ENCODE measurements around the gene MAP7.
"Not testable (repeated sequence)": the region's sequence is repeated elsewhere in the genome, so short reads cannot be mapped to it uniquely, and the experiment has no call there.

MAP7 gene

GRCh38 chr6:136330634-136331033 lies 219.6 kb downstream of the MAP7 start:
- no peak for DNase-seq

- DNase-seq = no peak
These were observed 224.1 kb downstream of the MAP7 start for GRCh38 chr6:136326038-136326553.

GRCh38 chr6:136324686-136325380 lies 225.4 kb downstream of the MAP7 start:
- DNase-seq = no peak

GRCh38 chr6:136323431-136324112 lies 226.7 kb downstream of the MAP7 start:
- DNase-seq = no peak

- DNase-seq = no peak
These were observed 230.5 kb downstream of the MAP7 start for GRCh38 chr6:136319732-136320131.

- DNase-seq = no peak
These were observed 231.5 kb downstream of the MAP7 start for GRCh38 chr6:136318676-136319075.

- no peak for DNase-seq
These were observed 232.3 kb downstream of the MAP7 start for GRCh38 chr6:136317971-136318370.

- peak; percentile 36 for DNase-seq
These were observed 233.1 kb downstream of the MAP7 start for GRCh38 chr6:136317021-136317694.

- DNase-seq = no peak
These were observed 234.6 kb downstream of the MAP7 start for GRCh38 chr6:136315594-136315993.

GRCh38 chr6:136312975-136313374 lies 237.2 kb downstream of the MAP7 start:
- no peak for DNase-seq

- DNase-seq = no peak
These were observed 240.4 kb downstream of the MAP7 start for GRCh38 chr6:136309729-136310311.

- no peak for DNase-seq
These were observed 241.1 kb downstream of the MAP7 start for GRCh38 chr6:136309171-136309570.

GRCh38 chr6:136308469-136308868 lies 241.8 kb downstream of the MAP7 start:
- DNase-seq = not testable (repeated sequence)

- no peak for DNase-seq
These were observed 242.9 kb downstream of the MAP7 start for GRCh38 chr6:136307351-136307750.

- no peak for DNase-seq
These were observed 243.8 kb downstream of the MAP7 start for GRCh38 chr6:136306466-136306865.

GRCh38 chr6:136304410-136304809 lies 245.8 kb downstream of the MAP7 start:
- no peak for DNase-seq

- no peak for DNase-seq
These were observed 246.7 kb downstream of the MAP7 start for GRCh38 chr6:136303516-136303915.

- no peak for DNase-seq
These were observed 255.6 kb downstream of the MAP7 start for GRCh38 chr6:136294621-136295020.
